Measurements from ENCODE around the gene LAMTOR2. TPM values are rescaled to one million over a fixed set of nuclear protein-coding genes. Genes with fewer than 3 reads are reported as not detected.
A peak's percentile ranks its signal among the peaks of the same experiment; 100 is the strongest.

LAMTOR2 gene
- polyA plus RNA-seq (ENCODE audit: low read depth in 6 of 6), result 100 to 1,000 TPM in 5 of 6 donors, 10 to 100 TPM in 1; 99.5 to 139 (median 114) TPM

DNA sequence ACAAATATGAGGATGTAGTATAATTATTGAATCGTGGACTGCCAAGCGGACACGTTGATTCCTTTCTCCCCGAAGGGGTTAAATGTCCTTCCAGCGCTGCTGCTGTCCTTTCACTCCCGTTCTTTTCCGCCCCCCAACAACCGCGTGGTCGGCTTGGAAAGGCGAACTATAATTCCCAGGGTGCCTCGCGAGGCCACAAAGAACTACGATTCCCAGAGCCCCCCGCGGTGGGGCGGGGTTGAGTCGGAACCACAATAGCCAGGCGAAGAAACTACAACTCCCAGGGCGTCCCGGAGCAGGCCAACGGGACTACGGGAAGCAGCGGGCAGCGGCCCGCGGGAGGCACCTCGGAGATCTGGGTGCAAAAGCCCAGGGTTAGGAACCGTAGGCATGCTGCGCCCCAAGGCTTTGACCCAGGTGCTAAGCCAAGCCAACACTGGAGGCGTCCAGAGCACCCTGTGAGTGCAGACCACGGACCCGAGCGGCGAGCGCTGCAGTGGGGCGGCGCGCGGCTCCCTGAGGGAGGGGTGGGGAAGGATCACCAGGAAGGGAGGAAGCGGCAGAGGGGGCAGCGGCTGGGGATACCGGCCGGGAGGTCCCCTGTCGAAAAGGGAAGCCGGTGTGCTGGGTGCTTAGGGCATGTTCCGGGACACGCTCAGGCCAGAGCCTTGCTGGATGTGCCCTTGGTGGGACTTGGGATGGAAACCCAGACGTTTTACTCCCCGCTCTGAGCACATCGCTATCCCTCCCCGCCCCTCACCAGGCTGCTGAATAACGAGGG, at the start of gene LAMTOR2:
LAMTOR2 (plus strand) TSS at position 283 of the 781 bp plus-strand sequence; CDS start at position 391, 108 bp downstream.
- peak; percentile 73 to 76 for ATAC-seq (ENCODE audit: low read depth in 2 of 2)
- H3K4me1 Mint-ChIP-seq, result peaks cover 28 to 39% (median 34%) of the 10 kb centered on the region in 3 donors
- peaks cover 3 to 5% of the 10 kb centered on the region in 2 donors for H3K36me3 Mint-ChIP-seq
- peak; percentile 94 for DNase-seq
- H3K9me3 Mint-ChIP-seq, result no peaks in the 10 kb centered on the region
- peak within 1 kb of the TSS; percentile 91 to 99 (median 97) for H3K4me3 Mint-ChIP-seq
- peak within 1 kb of the TSS; percentile 88 to 99 (median 96) for H3K27ac Mint-ChIP-seq
- no peaks in the 10 kb centered on the region for H3K27me3 Mint-ChIP-seq

DNA sequence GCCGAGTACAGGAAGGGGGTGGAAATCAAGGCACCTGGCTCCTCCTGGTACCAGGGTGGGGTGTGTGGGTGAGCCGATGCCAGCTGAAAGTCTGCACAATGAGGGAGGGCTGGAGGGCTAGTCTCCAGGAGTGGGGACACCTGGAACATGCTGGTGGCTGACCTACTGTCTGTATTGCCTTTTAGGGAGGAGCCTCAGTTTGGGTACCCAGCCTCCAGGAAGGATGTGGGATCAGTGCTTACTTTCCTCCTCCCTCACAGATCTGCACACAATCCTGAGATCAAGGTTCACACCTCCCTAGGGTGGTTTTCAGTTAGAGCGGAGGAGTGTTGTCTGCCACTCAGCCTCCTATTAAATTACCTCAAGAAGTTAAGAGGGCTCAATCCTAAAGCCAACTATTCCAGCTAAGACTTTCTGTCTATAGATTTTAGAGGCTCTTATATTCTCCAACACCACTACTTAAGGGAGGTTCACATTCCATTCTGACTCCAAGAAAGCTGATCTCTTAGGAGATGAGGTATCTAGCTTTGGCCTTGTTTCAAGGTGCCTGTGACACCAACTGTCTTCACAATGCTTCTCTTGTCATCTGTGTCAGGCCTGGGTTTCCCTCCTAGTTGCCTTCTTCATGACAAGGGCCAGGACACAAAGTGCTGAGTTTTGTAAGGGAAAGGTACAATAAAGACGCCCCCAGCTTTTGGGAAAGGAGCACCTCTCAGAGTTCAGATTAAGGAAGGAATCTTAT, 49.6 kb upstream of the LAMTOR2 start:
- H3K27me3 Mint-ChIP-seq, result no peaks in the 10 kb centered on the region
- peaks cover 0 to 4% (median 0%) of the 10 kb centered on the region in 3 donors for H3K4me1 Mint-ChIP-seq
- ATAC-seq (ENCODE audit: low read depth in 2 of 2) (no peak), DNase-seq (no peak)
- H3K36me3 Mint-ChIP-seq, result peaks cover 6 to 12% of the 10 kb centered on the region in 2 donors
- H3K9me3 Mint-ChIP-seq, result no peaks in the 10 kb centered on the region
- H3K4me3 Mint-ChIP-seq, result no peak overlapping the region
- H3K27ac Mint-ChIP-seq, result no peak overlapping the region

DNA sequence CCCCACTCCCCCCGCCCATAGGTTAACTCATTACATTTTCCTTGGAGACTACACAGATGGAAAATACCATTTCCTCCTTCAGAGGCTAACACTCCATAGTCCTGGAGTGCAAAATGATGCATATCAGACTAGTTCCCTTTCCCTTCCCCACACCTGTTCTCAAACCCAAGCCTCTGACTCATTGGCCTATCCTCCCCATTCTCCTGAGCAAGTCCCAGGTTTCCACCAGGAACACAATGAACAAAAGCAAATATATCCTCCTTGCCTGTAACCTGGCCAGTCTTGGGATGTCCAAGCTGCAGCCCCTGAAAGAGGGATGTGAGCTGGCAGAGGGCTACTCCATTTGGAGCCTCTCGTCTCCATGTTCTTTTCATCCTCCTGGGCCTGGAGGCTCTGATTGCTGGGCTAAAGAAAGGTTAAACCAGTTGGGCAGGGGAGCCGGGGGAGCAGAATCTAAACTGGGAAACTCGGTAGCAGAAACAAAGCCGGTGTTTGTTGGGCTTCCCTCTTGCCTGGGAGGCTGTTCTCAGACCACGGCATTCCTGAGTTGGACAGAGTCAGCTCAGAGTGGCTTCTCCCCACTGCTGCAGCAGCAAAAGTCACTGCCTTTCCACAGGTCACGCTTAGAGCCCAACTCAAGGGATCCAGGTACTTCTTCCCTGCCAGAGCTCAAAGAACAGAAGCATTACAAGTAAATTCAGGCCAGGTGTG, 47.8 kb upstream of the LAMTOR2 start:
- Mint-ChIP-seq H3K9me3 (no peaks in the 10 kb centered on the region), H3K4me1 (peaks cover 0 to 9% (median 8%) of the 10 kb centered on the region in 3 donors), H3K36me3 (peaks cover 19 to 26% of the 10 kb centered on the region in 2 donors), H3K4me3 (no peak overlapping the region), H3K27me3 (no peaks in the 10 kb centered on the region), H3K27ac (peak overlapping the region in 3 of 6 donors; percentile 15 to 78 (median 74))
- ATAC-seq (ENCODE audit: low read depth in 2 of 2), result no peak
- no peak for DNase-seq

DNA sequence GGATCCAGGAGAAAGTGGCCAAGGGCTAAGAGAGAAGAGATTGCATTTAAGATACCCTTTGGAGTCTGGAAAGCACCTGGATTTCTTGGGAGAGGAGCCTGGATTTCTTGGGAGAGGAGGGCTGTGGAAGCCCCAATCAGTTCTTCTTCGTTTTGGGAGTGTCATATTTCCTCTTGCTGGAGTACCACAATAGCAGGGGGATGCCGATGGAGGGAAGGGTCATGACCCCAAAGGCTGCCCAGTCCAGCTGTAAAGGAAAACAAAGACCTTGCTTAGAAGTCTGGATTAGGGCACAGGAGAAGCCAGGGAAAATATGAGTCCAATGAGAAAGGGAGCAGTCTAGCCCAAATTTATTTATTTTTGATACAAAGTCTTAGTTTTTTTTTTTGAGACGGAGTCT, 45.2 kb upstream of the LAMTOR2 start:
- Mint-ChIP-seq H3K27ac (peak overlapping the region in 1 of 6 donors; percentile 22), H3K27me3 (no peaks in the 10 kb centered on the region), H3K36me3 (peaks cover 27 to 28% of the 10 kb centered on the region in 2 donors), H3K9me3 (no peaks in the 10 kb centered on the region), H3K4me3 (no peak overlapping the region), H3K4me1 (peaks cover 9 to 15% (median 14%) of the 10 kb centered on the region in 3 donors)
- ATAC-seq (ENCODE audit: low read depth in 2 of 2) (no peak), DNase-seq (no peak)

DNA sequence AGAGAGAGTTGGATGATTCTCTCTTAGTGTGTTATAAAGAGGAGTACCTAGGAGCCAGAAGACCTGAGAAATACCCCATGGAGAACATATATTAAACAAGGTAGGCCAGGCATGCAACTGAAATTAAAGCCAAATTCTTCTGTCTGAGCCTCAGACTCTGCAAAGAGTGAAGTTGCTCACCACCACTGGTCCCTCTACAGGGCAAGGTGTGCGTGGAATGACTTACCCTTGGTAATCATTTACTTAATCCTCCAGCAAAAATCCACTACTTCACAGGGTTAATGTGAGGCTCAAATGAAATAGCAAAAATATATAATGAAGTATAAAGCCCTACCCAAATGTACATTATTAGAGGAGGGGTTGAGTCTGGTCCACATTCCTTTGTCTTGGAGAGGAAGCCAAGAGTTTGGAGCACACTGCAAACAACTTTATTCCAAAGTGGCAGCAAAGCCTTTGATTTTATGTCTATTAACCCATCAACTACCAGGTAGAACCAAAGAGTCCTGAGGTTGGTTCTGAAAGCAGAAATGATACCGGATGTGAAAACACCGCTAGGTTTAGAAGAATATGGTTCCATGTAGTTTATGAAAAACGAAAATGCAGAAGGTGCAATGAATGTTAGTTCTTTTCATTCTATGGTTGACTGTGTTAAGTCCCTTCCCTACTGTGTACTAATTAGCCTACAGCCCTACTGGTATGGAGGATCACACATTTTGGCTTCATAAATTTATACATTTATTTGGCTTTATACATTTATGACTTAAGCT, 42.3 kb upstream of the LAMTOR2 start:
- H3K27ac Mint-ChIP-seq, result peak overlapping the region in 1 of 6 donors; percentile 12
- peak; percentile 67 to 88 for ATAC-seq (ENCODE audit: low read depth in 2 of 2)
- peaks cover 22 to 27% of the 10 kb centered on the region in 2 donors for H3K36me3 Mint-ChIP-seq

DNA sequence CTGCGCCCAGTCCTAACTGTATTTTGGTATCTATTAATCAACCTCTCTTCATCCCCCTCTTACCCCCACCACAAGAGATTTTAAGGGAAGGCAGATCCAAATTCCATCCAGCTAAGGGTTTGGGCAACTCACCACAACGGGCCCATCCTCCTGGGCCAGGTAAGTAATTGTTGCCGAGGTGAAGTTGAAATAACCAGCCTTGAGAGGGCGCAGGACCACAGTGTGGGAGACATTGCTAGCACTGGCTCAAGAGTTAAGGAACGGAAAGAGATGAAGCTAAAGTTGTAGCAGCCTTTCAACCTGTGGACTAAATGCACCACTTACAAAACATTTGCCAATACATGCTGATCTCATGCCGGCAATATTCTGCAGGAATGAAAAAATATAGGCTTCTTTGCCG, 39.8 kb upstream of the LAMTOR2 start:
- ATAC-seq (ENCODE audit: low read depth in 2 of 2) (no peak), DNase-seq (no peak)
- Mint-ChIP-seq H3K27me3 (no peaks in the 10 kb centered on the region), H3K36me3 (peaks cover 20 to 29% of the 10 kb centered on the region in 2 donors), H3K9me3 (no peaks in the 10 kb centered on the region), H3K27ac (peak overlapping the region in 1 of 6 donors; percentile 29), H3K4me3 (peak overlapping the region in 1 of 8 donors; percentile 75), H3K4me1 (peaks cover 19 to 25% (median 24%) of the 10 kb centered on the region in 3 donors)

More for the DNA sequence above, 42.3 kb upstream of the LAMTOR2 start:
- H3K9me3 Mint-ChIP-seq, result no peaks in the 10 kb centered on the region
- no peaks in the 10 kb centered on the region for H3K27me3 Mint-ChIP-seq
- peaks cover 5 to 15% (median 14%) of the 10 kb centered on the region in 3 donors for H3K4me1 Mint-ChIP-seq
- no peak for DNase-seq
- no peak overlapping the region for H3K4me3 Mint-ChIP-seq

DNA sequence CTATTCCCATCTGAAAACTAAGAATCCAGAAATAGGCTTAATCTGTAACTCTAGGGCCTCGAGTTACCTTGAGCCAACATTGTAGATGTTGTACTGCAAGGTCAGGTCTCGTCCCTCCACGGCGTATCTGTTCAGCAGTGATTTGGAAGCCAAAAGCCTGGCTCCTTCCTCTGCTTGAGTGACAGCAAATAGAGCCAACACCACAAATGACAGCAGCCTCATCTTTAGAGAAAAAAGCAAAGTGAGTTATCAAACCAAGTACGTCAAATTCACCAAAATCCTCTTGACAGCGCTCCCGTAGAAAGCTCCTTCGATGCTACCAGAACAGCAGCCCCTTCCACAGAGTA, 34.7 kb upstream of the LAMTOR2 start:
- Mint-ChIP-seq H3K4me3 (peak overlapping the region; percentile 89 to 99 (median 97)), H3K9me3 (no peaks in the 10 kb centered on the region), H3K27ac (peak overlapping the region in 5 of 6 donors; percentile 41 to 95 (median 90))

DNA sequence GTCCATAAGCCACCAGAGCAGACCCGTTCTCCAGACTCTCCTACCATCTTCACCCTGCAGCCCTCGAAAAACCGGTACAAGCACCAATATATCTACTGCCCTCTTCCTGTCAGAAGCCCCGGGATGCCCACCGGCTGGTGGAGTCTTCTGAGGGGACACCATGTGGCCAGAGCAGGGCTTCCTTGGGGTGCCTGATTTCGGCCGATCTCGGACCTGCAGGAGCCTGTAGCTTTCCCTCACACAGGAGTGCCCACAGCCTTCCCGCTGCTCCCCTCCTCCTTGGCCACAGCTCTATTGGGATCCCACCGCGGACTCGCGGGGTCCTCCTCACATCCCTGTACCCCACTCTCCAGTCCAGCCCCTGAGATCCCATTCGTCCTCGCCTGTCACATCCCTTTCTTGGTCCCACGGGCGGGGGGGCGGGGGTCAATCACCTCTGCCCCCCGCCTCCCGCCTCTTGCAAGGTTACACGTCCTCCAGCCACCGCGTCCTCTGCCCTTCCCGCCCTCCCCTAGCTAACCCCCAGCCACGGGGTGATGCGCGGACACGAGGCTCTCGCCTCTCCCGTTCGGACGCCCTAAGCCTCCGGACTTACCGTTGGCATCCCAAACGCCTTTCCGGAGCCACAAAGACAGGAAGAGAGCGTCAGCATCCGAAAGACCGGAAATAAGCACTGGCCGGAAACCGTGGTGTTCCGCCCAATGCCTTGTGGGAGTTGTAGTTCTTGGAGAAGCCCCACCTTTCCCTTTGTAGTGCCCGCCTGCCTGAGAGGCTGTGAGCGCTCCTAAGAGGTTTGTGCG, 34.1 kb upstream of the LAMTOR2 start, which contains the start of gene SSR2:
SSR2 (minus strand) TSS at position 659 of the 800 bp plus-strand sequence. CDS start 784 bp downstream, outside the sequence.
- peaks cover 20 to 27% (median 23%) of the 10 kb centered on the region in 3 donors for H3K4me1 Mint-ChIP-seq
- peak; percentile 100 for ATAC-seq (ENCODE audit: low read depth in 2 of 2)
- peak within 1 kb of the TSS; percentile 89 to 99 (median 97) for H3K4me3 Mint-ChIP-seq
- H3K27ac Mint-ChIP-seq, result peak within 1 kb of the TSS; percentile 90 to 97 (median 94)
- peaks cover 5 to 7% (median 7%) of the 10 kb centered on the region in 3 donors for H3K27me3 Mint-ChIP-seq
- H3K36me3 Mint-ChIP-seq, result peaks cover 5 to 7% of the 10 kb centered on the region in 2 donors
- DNase-seq, result peak; percentile 81
- no peaks in the 10 kb centered on the region for H3K9me3 Mint-ChIP-seq

More for the DNA sequence above, 34.7 kb upstream of the LAMTOR2 start:
- no peak for ATAC-seq (ENCODE audit: low read depth in 2 of 2)
- H3K36me3 Mint-ChIP-seq, result peaks cover 5 to 7% of the 10 kb centered on the region in 2 donors
- H3K27me3 Mint-ChIP-seq, result peaks cover 1% of the 10 kb centered on the region in 3 donors
- DNase-seq, result no peak
- H3K4me1 Mint-ChIP-seq, result peaks cover 16 to 27% (median 23%) of the 10 kb centered on the region in 3 donors

DNA sequence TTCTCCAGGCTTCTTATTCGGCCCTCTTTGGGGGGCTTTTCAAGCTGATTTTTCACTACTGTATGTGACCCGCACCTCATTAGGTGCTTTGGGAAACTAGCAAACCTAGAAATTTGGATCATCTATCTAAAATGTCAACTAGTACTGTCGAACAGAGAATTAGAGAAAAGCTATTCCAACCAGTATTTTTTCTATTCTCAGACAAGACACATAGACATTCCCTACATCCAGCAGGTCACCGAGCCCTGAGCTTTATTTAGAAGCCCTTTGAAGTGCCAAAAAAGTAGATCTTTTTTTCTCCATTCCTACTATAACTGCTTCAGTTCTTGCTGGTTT, 33.5 kb upstream of the LAMTOR2 start:
- H3K36me3 Mint-ChIP-seq, result peaks cover 5 to 7% of the 10 kb centered on the region in 2 donors
- no peak for ATAC-seq (ENCODE audit: low read depth in 2 of 2)

DNA sequence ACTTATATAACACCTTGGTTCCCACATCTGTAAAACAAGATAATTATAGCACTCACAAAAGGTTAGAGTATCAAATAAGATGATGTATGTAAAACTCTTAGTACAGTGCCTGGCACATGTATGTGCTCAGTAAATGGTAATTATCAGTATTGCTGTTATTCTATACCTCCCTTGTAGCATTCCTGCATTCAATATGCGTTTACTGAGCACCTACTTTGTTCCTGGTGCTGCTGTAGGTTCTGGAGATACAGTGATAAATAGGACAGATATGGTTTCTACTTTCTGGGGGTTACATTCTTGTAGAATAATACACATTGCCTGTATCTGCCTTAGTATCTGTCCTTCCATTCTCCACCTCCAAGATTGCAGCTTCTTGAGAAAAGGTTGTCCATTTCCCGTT, 32.6 kb upstream of the LAMTOR2 start:
- DNase-seq (no peak), ATAC-seq (ENCODE audit: low read depth in 2 of 2) (no peak)
- H3K9me3 Mint-ChIP-seq, result no peaks in the 10 kb centered on the region
- H3K4me1 Mint-ChIP-seq, result peaks cover 20 to 27% (median 27%) of the 10 kb centered on the region in 3 donors
- H3K4me3 Mint-ChIP-seq, result peak overlapping the region in 4 of 8 donors; percentile 20 to 68 (median 60)
- H3K27ac Mint-ChIP-seq, result peak overlapping the region in 1 of 6 donors; percentile 9
- peaks cover 7 to 10% (median 9%) of the 10 kb centered on the region in 3 donors for H3K27me3 Mint-ChIP-seq
- peaks cover 5 to 7% of the 10 kb centered on the region in 2 donors for H3K36me3 Mint-ChIP-seq

More for the DNA sequence above, 33.5 kb upstream of the LAMTOR2 start:
- peak overlapping the region; percentile 89 to 99 (median 97) for H3K4me3 Mint-ChIP-seq
- peaks cover 20 to 27% (median 26%) of the 10 kb centered on the region in 3 donors for H3K4me1 Mint-ChIP-seq
- H3K27me3 Mint-ChIP-seq, result peaks cover 7 to 10% (median 9%) of the 10 kb centered on the region in 3 donors
- no peak for DNase-seq
- peak overlapping the region in 5 of 6 donors; percentile 88 to 97 (median 91) for H3K27ac Mint-ChIP-seq
- H3K9me3 Mint-ChIP-seq, result no peaks in the 10 kb centered on the region

DNA sequence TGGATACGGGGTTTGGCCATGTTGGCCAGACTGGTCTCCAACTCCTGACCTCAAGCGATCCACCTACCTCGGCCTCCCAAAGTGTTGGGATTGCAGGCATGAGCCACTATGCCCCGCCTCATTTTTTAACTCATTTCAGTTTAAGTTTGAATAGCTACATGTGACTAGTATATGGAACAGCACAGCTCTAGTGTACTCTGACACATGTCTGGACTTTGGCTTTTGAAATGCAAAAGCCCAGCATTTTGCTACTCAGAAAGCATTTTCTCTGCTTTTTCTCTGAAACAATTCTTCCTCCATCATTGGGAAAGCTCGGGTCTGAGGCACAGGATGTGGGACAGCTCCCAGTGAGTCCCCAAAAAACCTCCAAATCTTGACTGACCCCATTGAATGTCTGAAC, 29.8 kb upstream of the LAMTOR2 start:
- no peak for ATAC-seq (ENCODE audit: low read depth in 2 of 2)
- Mint-ChIP-seq H3K9me3 (no peaks in the 10 kb centered on the region), H3K36me3 (no peaks in the 10 kb centered on the region), H3K4me1 (peaks cover 10 to 17% (median 12%) of the 10 kb centered on the region in 3 donors), H3K4me3 (peak overlapping the region in 1 of 8 donors; percentile 49), H3K27ac (no peak overlapping the region), H3K27me3 (peaks cover 7 to 10% (median 9%) of the 10 kb centered on the region in 3 donors)
- DNase-seq, result no peak

Data from naive B cell (primary cell).